ENCODE measurements around the gene RAB23.
A peak's percentile ranks its signal among the peaks of the same experiment; 100 is the strongest.
"Not testable (repeated sequence)": the region's sequence is repeated elsewhere in the genome, so short reads cannot be mapped to it uniquely, and the experiment has no call there.

The RAB23 gene

GRCh38 chr6:57221936-57222742 lies at the start of gene RAB23:
RAB23 (minus strand) TSS chr6:57222307; CDS start chr6:57210380, 11,927 bp downstream.
- peak; percentile 55 to 63 (median 60) for DNase-seq

GRCh38 chr6:57268294-57268640 lies 46.2 kb upstream of the RAB23 start:
- no peak for DNase-seq

GRCh38 chr6:57267586-57268293 lies 45.6 kb upstream of the RAB23 start:
- peak in 1 of 4 experiments; percentile 4 for DNase-seq

- DNase-seq = no peak
Observed at GRCh38 chr6:57265755-57266221, 43.7 kb upstream of the RAB23 start.

DNA sequence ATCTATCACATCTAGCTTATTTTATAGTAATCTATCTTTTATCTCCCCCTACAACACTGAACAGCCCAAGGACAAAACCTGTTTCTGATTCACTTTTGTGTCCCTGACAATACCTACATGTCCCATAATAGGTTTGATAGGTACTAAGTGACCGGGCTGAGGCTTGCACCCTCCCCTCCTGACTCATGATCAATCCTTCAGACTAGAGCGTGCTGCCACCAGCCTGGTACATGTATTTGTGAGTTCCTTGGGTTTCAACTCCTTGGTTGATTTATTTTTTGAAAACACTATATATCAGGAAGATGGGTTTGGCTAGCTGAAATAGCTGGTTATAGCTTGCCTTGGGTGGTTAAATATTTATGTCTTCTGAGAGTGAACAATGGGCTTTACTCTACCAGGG lies 41.6 kb upstream of the RAB23 start:
- no peak for DNase-seq

DNA sequence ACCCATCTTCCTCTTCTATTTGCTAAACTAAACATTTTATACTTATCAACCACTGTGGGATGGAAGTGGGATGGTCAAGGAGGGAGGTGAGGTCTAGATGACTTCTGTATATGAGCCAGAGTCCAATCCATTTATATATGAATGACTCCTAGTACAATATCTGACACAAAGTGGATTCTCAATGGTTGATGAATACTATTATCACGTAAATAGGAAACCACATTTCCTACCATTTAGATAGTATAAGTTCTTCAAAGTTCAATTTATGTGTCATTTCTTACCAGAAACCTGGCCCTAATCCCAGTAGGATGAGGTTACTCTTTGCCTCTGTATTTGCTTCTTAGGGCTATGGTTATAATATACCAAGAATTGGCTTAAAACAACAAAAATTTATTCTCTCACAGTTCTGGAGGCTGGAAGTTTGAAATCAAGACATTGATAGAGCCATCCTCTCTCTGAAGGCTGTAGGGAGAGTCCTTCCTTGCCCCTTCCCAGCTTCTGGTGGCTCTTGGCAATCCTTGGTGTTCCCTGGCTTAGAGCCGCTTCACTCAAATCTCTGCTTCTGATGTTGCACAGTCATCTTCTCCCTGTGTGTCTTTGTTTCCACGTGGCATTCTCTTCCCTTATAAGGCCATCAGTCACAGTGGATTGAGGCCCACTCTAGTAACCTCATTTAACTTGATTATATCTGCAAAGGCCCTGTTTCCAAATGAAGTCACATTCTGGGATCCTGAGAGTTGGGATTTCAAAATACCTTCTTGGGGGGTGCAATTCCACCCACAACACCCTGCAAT lies 41.0 kb upstream of the RAB23 start:
- no peak for DNase-seq

- DNase-seq = no peak
Observed at GRCh38 chr6:57262488-57262887, 40.4 kb upstream of the RAB23 start.

DNA sequence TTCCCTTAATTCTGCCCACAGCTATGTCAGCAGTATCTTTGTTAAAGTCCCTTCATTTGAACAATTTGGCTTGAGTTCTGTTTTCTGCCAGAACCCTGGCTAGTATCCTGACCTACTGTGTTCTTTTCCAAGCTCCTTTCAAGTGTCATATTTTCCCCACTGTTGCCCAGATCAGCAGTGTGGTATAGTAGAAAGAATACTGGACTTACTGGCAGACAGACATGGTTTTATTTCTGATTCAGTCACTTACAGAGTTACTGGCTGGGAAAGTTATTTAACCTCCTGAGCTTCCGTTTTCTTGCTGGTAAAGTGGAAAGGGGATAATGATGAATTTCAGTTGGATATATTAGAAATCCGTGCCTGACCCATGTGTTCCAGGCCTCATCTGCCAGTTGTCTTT lies 39.8 kb upstream of the RAB23 start:
- no peak for DNase-seq

GRCh38 chr6:57259064-57259463 lies 37.0 kb upstream of the RAB23 start:
- no peak for DNase-seq

DNA sequence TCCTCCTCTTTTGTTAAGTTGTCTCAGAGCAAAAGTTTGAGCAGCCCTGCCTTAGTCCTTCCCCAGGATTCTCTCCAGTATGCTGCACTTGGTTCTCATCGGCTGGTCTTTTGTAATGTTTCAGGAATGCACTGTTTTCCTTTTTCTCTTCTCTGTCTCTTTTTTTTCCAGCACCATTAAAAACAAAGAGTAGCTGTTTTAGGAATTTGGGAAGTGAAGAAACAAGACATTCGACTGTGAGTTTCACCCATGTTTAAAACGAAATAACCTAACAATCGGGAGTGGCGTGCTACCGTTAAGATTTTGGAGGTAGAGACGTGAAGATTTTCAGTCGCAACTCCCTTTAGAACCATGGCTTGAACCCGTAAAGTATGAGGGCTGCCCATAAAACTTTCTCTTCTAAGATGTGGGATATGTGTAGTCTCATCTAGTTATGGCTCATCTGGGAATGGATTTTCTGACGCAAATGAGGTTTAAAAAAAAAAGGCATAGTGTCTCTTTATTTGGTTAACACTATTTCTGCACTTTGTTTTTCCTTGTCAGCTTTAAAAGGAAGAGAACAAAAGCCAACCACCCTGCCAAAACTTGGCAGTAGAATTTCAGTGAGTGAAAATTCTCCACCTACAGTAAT lies 35.9 kb upstream of the RAB23 start:
- no peak for DNase-seq

DNA sequence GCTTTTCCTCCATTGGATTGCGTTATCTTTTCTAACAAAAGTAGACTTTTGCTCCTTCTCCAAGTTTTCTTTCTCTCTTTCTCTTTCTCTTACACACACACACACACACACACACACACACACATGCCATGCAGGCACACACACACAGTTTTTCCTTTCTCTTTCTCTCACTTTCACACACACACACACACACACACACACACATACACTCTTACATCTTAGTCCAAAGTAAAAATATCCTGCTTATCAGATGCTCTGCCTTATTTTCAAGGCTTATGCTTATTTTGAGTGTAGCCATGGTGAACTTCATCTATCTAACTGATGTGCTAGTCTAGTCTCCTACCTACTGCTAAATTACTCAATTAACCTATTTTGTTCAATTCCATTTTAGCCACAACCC lies 34.4 kb upstream of the RAB23 start:
- DNase-seq = no peak

- DNase-seq = no peak
Observed at GRCh38 chr6:57255451-57256169, 33.5 kb upstream of the RAB23 start.

GRCh38 chr6:57254055-57254717 lies 32.1 kb upstream of the RAB23 start:
- no peak for DNase-seq

GRCh38 chr6:57252975-57253374 lies 30.9 kb upstream of the RAB23 start:
- DNase-seq = no peak

DNA sequence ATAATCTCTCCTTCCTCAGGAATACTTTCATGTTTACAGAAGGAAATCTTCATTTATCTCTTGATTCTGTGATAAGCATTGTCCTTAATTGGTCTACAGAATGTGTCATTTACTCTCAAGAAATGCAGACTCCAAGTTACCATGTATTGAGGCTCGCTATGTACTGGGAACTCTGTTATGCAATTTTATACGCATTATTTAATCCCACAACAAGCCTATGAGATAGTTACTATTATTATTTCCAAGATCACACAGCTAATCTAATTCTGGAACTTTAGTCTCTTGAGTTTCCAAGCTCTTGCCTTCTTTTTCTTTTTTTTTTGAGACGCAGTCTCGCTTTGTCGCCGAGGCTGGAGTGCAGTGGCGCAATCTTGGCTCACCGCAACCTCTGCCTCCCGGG lies 30.0 kb upstream of the RAB23 start:
- no peak for DNase-seq

DNA sequence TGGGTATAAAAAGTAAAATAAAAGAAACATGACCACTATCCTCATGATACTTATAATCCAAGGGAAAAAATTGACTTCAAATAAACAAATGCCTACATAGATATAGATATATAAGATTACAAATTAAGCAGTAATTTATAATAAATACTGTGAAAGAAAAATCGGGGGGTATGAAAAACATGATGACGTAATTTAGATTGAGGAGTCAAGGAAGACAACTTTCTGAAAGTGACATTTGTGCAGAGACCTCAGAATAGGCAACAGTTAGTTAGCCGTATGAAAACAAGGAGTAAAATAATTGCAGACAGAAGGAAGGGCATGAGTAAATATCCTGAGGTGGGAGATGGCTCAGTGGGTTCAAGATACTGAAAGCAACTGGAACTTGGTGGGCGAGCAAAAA lies 28.2 kb upstream of the RAB23 start:
- DNase-seq = no peak

GRCh38 chr6:57248311-57248895 lies 26.3 kb upstream of the RAB23 start:
- DNase-seq = no peak

DNA sequence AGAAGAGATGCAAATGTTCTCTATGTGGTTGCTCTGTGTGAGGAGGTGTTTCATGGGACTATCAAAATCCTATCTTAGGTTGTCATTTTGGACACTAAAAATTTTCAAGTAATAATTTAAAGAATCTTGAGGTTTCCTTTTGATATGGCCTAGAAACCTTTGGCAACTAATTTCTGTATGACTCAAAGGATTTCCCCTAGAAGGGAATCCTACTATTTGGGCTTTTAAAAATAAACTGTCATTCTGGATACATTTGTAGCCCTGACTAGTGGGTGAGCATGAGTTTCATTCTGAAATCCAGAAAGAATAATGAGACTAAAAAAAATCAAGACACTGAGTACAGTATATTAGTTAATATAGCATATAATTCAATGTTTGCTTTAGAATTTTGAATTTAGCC lies 25.5 kb upstream of the RAB23 start:
- no peak for DNase-seq

DNA sequence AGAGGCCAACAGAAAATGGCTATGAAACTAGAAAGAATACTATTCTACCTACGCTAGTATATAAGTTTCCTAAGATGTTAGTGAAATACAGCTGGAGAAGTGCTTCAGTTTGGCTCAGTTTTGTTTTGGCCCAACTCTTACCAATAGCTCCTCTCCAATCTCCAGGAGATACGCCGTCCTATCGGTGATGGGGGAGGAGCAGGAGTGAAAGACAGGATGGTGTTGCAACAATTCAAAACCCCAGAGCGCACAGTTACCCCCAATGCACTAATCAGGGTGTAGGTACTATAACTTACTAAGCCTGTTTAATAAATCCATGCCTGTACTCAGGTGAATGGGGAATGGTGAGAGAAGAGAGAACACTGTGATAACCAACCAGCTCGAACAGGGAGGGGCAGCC lies 24.2 kb upstream of the RAB23 start:
- DNase-seq = no peak

GRCh38 chr6:57243954-57244353 lies 21.8 kb upstream of the RAB23 start:
- no peak for DNase-seq

- DNase-seq = not testable (repeated sequence)
Observed at GRCh38 chr6:57243526-57243925, 21.4 kb upstream of the RAB23 start.

Data from activated CD4-positive, CD25-positive, alpha-beta regulatory T cell (primary cell).